Bronchial smooth muscle cell (primary cell): ENCODE data around the gene ACTN3. TPM values are rescaled to one million over a fixed set of nuclear protein-coding genes. Genes with fewer than 3 reads are reported as not detected.

ENCODE experiments used
- total RNA-seq: library from RNA; depleted of rRNA; stranded (reverse); fragments of >200 nt; gene quantifications from 2 replicates; pipeline ENCODE4 v1.2.1, GENCODE V29; 2014

ACTN3 gene
- 0.17 and 0.32 TPM in 2 replicates for total RNA-seq

DNA sequence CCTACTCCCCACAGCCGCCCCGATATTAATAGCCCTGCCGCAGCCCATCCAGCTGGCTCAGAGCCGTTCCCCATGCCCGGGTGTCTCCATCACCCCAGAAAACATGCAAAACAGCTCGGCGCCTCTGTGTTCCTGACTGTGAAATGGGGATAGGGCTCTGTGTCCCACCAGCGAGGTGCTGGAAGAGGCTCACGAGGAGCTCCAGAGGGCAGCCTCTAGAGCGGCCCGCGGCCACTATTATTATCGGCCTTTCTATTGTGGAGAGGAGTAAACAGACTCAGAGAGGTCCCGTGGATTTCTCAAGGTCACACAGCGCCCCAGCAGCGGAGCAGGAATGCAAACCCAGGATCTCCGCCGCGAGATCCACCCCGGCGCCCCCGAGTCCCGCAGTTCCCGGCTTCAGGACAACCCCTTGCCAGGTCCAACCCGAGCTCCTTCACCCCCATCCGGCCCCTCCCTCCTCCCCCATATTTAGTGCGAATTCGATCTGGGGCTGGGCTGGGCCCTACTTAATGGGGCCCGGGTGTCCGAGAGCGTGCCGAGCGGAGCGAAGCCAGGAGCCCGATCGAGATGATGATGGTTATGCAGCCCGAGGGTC, at the start of gene ACTN3:
Gene ACTN3, plus strand, starts transcription at position 536 of the 598 bp plus-strand sequence. Its CDS starts 35 bp downstream, at position 571.

DNA sequence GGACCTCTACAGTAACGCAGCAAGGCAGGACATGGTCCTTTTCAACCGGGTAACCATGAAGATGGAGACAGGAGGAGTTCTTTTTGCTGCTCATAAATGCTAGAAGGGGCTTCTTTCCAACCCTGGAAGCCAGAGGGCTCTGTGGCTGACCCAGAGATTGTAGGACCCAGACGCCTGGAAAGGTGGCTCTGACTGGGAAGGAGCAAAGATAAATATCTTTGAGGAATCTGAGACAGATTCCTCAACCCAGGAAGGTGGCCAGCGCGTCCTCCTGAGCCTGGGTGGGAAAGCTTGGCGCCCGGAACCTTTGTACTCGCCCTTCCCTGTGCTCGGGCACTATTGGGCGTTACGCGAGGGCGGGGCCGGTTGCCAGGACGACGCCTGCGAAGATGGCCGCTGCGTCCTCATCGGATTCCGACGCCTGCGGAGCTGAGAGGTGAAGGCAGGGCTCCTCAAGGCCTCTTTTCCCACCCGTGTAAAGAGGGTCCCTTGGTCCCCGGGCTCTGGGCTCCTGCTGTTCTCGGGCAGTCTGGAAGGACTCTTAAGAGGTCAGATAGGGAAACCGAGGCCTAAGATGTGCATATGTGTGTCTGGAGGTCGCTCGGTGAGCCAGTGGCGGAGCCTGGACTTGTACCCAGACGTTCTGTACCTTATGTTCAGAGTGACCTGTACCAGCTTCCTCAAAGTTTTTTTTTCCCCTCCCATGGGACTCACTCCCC, 36.3 kb upstream of the ACTN3 start, which contains the start of gene BBS1:
Gene BBS1, plus strand, starts transcription at position 365 of the 719 bp plus-strand sequence. Its CDS starts 25 bp downstream, at position 390.

DNA sequence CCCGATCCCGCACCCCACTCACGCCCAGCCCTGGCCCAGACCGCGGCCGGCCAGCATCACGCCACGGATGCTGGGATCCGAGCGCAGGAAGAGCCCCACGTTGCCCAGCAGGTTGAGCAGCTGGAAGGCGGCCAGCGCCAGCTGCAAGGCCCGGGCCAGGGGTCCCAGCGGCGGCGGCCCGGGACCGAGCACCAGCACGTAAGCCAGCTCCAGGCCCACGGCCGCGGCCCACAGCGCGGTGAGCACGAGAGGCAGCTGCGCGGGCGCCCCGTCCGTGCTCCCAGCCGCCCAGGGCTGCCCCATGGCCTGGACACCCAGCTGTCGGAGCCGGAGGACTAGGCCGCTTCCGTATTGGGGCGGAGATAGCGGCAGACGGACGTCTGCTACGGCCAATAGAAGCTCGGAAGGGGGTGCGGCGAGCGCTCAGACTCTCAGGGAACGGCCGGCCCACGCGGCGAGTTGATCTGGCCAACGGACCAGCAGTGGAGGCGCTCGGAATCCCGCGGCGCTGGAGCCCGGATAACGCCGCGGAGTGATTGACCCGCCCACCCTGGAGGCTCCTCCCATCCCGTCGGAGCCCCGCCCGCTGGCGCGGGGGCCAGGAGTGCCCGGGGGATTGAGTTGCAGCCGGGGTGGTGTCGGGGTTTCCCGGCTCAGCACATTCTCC, 869 bp upstream of the ACTN3 start, which contains the start of gene ZDHHC24:
Gene ZDHHC24, minus strand, starts transcription at position 348 of the 667 bp plus-strand sequence. Its CDS starts 45 bp downstream, at position 303.

DNA sequence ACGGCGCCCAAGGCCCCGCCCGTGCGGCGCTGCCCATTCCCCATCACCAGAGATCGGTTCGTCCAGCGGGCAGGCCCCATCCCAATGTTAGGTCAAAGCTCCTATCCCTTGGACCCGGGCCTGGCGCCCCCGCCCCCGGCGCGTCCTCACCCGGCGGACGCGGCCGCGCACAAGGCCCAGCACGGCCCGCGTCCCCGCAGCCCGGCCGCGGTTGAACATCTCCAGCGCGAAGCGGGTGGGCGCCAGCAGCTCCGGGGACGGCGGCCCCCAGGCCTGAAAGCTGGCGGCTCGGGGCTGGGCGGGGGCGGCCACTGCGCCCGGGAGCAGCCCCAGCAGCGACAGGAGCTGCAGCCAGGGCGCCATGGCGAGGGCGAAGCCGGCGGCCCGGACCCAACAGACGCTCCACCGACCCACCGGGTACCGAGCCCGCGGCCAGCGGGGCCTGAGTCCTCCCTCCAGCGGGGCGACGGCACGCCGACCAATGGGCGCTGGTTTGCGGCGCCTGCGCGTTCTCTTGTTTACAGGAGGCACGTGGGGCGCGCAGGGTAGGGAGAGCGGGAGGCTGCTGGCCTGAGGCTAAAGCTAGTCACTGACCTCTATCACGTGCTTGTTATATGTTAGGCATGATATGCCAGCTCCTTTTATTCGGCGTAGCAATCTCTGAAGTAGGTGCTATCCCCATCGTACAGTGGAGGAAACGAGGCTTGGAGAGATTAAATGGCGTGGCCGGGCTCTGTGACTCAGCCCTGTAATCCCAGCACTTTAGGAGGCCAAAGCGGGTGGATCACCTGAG, 21.6 kb downstream of the ACTN3 start, which contains the start of gene CTSF:
Gene CTSF, minus strand, starts transcription at position 483 of the 793 bp plus-strand sequence. Its CDS starts 120 bp downstream, at position 363.

DNA sequence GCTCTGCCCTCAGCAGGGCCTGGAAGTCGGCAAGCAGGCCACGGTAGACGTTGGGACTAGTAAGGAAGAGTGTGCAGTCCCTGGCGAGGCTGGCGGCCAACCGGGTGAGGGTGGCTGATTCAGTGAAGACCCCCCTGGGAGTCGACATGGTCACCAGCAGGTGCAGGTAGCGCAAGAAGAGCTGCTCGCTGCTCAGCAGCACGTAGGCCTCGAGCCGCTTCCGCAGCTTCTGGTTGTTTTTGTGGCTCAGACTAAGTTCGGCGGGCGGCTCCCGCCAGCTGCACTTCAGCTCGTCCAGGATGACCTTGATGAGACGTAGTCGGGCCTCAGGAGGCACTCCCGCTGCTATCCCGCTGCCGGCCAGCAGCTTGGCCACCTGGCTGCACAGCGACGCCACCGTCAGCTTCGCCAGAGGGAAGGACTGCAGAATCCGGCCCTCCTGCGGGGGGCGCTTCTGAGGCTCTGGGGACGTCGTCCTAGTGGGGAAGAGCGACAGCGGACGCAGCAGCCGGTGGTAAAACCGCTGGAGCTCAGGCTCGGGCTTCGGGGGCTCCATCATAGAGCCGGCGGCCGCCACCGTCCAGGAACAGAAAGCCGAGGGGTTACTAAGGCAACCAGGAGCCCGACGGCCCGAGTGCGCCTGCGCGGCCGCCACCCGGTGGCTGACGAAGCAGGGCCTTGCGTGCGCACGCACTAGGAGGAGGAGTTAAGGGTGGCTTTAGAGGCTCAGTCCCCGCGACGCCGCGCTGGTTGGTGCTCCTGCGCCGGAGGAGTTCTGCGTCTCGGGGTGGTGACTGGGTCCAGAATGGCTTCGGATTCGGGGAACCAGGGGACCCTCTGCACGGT, 46.0 kb downstream of the ACTN3 start, which contains the start of the genes CCDC87 and CCS:
Gene CCDC87, minus strand, starts transcription at position 607 of the 846 bp plus-strand sequence. Its CDS starts 48 bp downstream, at position 559.
Gene CCS, plus strand, starts transcription at position 729 of the 846 bp plus-strand sequence. Its CDS starts 77 bp downstream, at position 806.

Other genes starting within 250 kb of the ACTN3 start
- gene CD248, start 229.9 kb upstream of the ACTN3 start, total RNA-seq: 168 and 193 TPM in 2 replicates
- gene RIN1, start 210.5 kb upstream of the ACTN3 start, total RNA-seq: 15.4 and 28.7 TPM in 2 replicates
- gene BRMS1, start 201.8 kb upstream of the ACTN3 start, total RNA-seq: 44.8 and 49.3 TPM in 2 replicates
- 24.6 and 41.6 TPM in 2 replicates for gene B4GAT1, start 199.3 kb upstream of the ACTN3 start, total RNA-seq
- gene SLC29A2, start 175.1 kb upstream of the ACTN3 start, total RNA-seq: 0.17 and 0.47 TPM in 2 replicates
- gene NPAS4, start 125.9 kb upstream of the ACTN3 start, total RNA-seq: not detected in 2 replicates
- gene MRPL11, start 108.1 kb upstream of the ACTN3 start, total RNA-seq: 27.6 and 34.5 TPM in 2 replicates
- gene PELI3, start 80.0 kb upstream of the ACTN3 start, total RNA-seq: 13.6 and 18.8 TPM in 2 replicates
- gene DPP3, start 66.5 kb upstream of the ACTN3 start, total RNA-seq: 31.9 and 42.6 TPM in 2 replicates
- 21.9 and 36.9 TPM in 2 replicates for gene BBS1, start 36.3 kb upstream of the ACTN3 start, total RNA-seq
- gene ZDHHC24, start 855 bp upstream of the ACTN3 start, total RNA-seq: 8.0 and 10.1 TPM in 2 replicates
- 28.1 and 42.4 TPM in 2 replicates for gene CTSF, start 21.7 kb downstream of the ACTN3 start, total RNA-seq
- 0.26 and 0.32 TPM in 2 replicates for gene CCDC87, start 46.2 kb downstream of the ACTN3 start, total RNA-seq
- 72.0 and 81.9 TPM in 2 replicates for gene CCS, start 46.3 kb downstream of the ACTN3 start, total RNA-seq
- gene RBM14, start 69.7 kb downstream of the ACTN3 start, total RNA-seq: 16.2 and 17.3 TPM in 2 replicates
- gene RBM4, start 91.8 kb downstream of the ACTN3 start, total RNA-seq: 118 and 174 TPM in 2 replicates
- 29.3 and 60.4 TPM in 2 replicates for gene RBM4B, start 131.0 kb downstream of the ACTN3 start, total RNA-seq
- 0.47 and 2.3 TPM in 2 replicates for gene SPTBN2, start 182.3 kb downstream of the ACTN3 start, total RNA-seq